OCI-LY1 (cell line): Measurements from ENCODE around the gene AP3D1.

Experiments
- EZH2 ChIP-seq: fragments of 200-600 bp; sonication (generic), shearing (Covaris generic); IDR thresholded peaks from 2 replicates; pipeline ENCODE4 v1.8.0; 2017; ENCODE audit warnings: borderline replicate concordance, mixed run types, mild to moderate bottlenecking, antibody characterized with exemption, low read length, moderate library complexity, mixed read lengths
- TF ChIP-seq, protein P1 (sequence below): fragments of 200-600 bp; sonication (generic), shearing (Covaris generic); IDR thresholded peaks from 2 replicates; pipeline ENCODE4 v1.5.1; 2017; ENCODE audit warnings: mild to moderate bottlenecking, antibody characterized with exemption, low read length, moderate library complexity, mixed read lengths

DNA sequence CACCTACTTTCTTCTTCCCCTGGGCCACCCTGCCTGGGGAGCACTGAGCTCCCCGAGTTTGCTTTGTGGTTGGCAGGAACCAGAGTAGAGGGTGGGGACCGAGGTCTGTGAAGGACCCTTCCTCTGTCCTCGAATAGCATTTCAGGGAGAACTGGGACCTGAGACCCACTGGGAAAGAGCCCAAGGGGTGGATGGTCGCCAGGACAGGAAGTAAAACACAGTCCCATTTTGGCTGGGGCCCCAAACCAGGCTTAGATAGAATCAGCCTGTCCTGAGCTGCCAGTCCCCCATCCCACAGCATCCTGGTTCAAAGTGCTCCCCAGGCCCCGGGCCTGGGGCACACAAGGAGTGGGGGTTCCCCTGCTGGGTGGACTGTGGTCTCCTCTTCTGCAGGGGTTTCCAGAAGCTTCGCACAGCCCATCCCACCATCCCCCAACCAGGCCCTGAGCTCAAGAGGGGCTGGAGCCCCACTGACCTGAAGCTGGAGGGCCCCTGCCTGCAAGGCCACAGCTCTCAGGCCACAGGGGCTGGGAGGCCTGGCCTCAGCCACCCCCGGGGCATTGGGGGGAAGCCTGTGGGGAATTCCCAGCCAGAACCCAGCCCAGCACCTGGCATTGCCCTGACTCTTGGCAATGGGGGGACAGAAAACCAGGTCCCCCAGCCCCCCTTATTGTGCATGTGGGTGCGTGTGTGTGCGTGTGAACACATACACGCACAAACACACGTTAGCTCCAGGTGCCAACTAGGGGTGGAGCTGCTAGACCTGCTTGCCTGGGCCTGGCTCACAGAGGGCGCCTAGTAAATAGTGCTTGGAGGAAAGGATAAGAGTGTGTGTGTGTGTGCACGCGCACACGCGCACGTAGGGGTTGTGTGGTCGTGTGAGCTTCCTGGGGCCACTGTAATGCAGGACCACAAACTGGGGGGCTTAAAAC, 99.3 kb downstream of the AP3D1 start:
- no peak for TF ChIP-seq EZH2
- TF ChIP-seq, protein P1, sequence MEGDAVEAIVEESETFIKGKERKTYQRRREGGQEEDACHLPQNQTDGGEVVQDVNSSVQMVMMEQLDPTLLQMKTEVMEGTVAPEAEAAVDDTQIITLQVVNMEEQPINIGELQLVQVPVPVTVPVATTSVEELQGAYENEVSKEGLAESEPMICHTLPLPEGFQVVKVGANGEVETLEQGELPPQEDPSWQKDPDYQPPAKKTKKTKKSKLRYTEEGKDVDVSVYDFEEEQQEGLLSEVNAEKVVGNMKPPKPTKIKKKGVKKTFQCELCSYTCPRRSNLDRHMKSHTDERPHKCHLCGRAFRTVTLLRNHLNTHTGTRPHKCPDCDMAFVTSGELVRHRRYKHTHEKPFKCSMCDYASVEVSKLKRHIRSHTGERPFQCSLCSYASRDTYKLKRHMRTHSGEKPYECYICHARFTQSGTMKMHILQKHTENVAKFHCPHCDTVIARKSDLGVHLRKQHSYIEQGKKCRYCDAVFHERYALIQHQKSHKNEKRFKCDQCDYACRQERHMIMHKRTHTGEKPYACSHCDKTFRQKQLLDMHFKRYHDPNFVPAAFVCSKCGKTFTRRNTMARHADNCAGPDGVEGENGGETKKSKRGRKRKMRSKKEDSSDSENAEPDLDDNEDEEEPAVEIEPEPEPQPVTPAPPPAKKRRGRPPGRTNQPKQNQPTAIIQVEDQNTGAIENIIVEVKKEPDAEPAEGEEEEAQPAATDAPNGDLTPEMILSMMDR = no peak
